K562 treated with DMSO at 1 percent for 4 hours (cell line): ENCODE measurements around the gene WDR81. TPM values are rescaled to one million over a fixed set of nuclear protein-coding genes. Genes with fewer than 3 reads are reported as not detected.

Experiments used
- total RNA-seq: library from RNA; unstranded; fragments of 300-600 nt; gene quantifications from 2 replicates; pipeline ENCODE4 v1.2.3, GENCODE V29; 2022; ENCODE audit not compliant: insufficient read depth

The WDR81 gene
- total RNA-seq: 11.7 and 14.5 TPM in 2 replicates

DNA sequence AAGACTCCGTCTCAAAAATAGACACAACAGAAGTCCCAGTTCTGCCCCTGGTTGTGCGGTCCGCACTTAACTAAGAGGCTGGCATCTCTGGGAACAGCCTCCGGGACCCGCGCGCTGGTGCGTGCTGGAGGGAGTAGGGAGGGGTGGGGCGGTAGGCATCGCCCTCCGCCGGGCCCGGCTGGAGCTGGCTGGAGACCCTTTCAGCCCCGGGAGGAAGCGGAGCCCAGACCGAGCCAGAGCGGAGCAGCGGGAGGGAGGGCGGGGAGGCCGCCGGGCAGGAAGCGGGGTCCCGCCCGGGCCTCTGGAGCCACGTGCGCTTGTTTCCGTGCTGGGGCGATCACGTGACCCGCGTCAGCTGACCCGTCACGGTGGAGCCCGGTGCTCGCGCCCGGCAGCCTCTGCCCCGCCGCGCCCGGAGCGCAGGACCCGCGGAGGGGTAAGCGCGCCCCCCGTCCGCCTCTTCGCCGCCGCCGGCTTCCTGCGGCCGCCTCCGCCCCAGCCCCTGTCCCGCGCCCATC is at the start of gene WDR81:
TSS of gene WDR81 (plus strand) at position 354 of the 518 bp plus-strand sequence. CDS start 256 bp downstream, outside the sequence.

DNA sequence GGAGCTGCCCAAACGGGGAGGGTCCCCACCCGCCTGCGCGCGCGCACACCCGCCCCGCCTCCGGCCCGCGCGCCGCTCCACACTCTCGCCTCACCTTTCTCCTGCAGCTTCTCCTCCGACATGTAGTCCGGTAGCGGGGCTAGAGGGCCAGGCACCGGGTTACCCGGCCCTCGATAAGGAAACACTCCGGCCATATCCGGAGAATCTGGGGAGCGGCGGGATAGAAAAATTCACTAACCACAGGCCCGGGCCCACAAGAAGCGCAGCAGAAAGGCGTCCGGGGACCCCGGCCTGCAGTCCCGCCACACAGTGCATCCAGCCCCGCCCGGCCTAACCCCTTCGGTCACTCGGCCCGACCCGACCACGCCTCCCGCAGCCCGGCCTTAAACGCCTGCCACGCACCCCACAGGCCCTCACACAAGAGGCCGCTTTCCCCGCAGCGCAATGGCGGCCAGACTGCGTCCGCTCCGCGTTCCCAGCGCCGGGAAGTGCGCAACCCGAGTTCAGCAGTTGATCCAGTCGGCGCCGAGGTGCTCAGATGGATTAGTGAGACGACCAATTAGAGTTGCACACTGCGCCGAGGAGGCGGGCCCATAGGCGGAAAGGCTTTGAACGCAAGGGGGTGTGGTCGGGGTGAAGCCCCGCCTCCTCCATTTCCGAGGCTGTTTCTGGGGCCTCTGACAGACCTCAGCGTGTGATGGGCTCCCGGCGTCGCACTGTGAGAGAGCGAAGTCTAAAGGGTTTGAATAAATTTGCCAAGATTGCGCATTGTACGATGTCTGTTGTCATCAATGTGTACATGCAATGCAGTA is 39.9 kb upstream of the WDR81 start, which contains the start of gene PRPF8:
TSS of gene PRPF8 (minus strand) at position 490 of the 812 bp plus-strand sequence. CDS start at position 194, 296 bp downstream.

DNA sequence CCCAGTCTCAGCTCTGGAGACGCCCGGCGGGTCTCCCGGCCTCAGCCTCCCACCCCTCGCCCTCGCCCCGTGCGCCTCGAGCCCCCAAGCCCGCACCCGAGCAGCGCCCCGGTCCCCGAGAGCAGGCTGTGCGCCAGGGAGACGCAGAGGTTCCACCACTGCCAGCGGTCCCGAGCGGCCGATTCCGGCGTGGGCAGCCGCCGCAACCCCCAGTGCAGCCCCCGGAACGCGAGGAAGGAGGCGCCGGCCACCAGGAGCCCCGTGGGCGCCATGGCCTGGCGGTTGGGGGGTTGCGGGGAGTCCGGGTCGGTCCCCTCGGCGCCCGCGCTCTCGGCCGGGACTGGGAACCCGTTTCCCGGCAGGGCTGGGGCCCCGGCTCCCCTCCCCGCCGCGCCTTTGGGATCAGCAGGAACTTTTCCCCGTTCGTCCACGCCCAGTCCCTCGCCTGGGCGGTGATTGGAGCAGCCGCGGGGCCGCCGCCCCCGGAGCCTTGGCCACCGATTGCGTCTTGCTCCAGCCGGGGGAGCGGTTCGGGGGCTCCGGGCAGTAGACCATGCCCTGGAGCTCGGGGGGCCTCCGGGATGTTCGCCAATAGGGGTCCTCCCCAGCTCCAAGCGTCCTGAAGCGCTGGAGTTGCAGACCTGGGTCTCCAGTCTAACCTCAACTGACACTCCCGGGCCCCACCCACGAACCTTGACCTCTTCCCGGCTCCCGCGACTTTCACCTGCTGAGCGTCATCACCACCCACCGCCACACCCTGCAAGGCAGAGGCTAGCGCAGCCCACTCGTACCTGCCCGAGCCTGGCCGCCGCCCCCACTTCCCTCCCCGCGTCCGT is 14.3 kb upstream of the WDR81 start, which contains the start of gene TLCD2:
TSS of gene TLCD2 (minus strand) at position 407 of the 836 bp plus-strand sequence. CDS start at position 272, 135 bp downstream.

DNA sequence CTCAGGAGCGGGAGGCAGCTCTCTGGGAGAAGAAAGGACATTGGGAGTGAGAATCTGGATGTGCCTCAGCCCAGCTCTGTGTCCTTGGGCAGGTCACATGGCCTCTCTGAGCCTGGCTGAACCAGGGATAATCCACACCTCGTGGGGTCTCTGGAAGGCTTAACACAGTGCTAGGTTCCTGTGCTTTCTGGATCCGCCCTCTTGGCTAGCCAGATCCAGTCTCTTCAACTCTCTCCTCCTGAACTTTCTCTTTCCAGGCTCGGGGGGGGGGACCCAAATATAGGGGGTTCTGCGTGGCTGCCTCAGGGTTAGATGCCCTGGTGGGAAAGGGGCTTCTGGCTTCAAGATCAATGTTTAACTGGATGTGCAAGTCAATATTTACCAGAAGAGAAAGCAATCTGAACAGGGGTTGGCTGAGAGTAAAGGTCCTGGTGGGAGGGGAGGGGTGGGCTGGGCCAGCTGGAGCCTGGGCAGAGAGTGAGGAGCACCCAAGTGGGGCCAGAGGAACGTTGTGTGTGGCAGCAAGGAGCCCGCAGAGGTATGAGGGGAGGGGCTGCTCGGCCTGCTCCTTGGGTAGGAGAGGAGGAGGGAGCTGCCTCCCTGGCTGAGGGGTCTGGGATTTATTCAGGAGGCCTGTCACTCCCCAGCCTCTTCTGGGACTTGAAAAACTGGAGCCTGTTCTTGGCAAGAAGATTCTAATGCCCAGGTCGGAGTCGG is 18.0 kb downstream of the WDR81 start, which contains the start of gene SERPINF2:
TSS of gene SERPINF2 (plus strand) at position 501 of the 717 bp plus-strand sequence. CDS start 2,125 bp downstream, outside the sequence.

Other genes starting within 250 kb of the WDR81 start
- 24.7 and 26.9 TPM in 2 replicates for gene MYO1C, start 232.0 kb upstream of the WDR81 start, total RNA-seq
- 22.7 and 27.5 TPM in 2 replicates for gene INPP5K, start 208.1 kb upstream of the WDR81 start, total RNA-seq
- 30.7 and 35.8 TPM in 2 replicates for gene PITPNA, start 161.9 kb upstream of the WDR81 start, total RNA-seq
- 1.8 TPM in 2 replicates for gene SLC43A2, start 95.9 kb upstream of the WDR81 start, total RNA-seq
- 5.1 and 8.9 TPM in 2 replicates for gene SCARF1, start 79.0 kb upstream of the WDR81 start, total RNA-seq
- 44.9 and 58.1 TPM in 2 replicates for gene RILP, start 74.8 kb upstream of the WDR81 start, total RNA-seq
- gene PRPF8, start 39.8 kb upstream of the WDR81 start, total RNA-seq: 115 and 133 TPM in 2 replicates
- gene TLCD2, start 14.3 kb upstream of the WDR81 start, total RNA-seq: 1.8 and 2.3 TPM in 2 replicates
- not detected in 2 replicates for gene SERPINF2, start 18.2 kb downstream of the WDR81 start, total RNA-seq
- 82.0 and 83.9 TPM in 2 replicates for gene SERPINF1, start 37.4 kb downstream of the WDR81 start, total RNA-seq
- gene SMYD4, start 105.2 kb downstream of the WDR81 start, total RNA-seq: 8.8 and 8.9 TPM in 2 replicates
- 38.3 and 40.6 TPM in 2 replicates for gene RPA1, start 105.3 kb downstream of the WDR81 start, total RNA-seq